C1 segment of cervical spinal cord (tissue), 14 donors: ENCODE results near the gene APOBEC2.

Experiments
- DNase-seq, 14 donors: peaks; one replicate each; lab custom pipeline; 2025; lab: John Stamatoyannopoulos, UW

The APOBEC2 gene

GRCh38 chr6:41037107-41037900 lies 15.7 kb upstream of the APOBEC2 start:
- no peak for DNase-seq

GRCh38 chr6:41038205-41038604 lies 14.8 kb upstream of the APOBEC2 start:
- DNase-seq: no peak

DNA sequence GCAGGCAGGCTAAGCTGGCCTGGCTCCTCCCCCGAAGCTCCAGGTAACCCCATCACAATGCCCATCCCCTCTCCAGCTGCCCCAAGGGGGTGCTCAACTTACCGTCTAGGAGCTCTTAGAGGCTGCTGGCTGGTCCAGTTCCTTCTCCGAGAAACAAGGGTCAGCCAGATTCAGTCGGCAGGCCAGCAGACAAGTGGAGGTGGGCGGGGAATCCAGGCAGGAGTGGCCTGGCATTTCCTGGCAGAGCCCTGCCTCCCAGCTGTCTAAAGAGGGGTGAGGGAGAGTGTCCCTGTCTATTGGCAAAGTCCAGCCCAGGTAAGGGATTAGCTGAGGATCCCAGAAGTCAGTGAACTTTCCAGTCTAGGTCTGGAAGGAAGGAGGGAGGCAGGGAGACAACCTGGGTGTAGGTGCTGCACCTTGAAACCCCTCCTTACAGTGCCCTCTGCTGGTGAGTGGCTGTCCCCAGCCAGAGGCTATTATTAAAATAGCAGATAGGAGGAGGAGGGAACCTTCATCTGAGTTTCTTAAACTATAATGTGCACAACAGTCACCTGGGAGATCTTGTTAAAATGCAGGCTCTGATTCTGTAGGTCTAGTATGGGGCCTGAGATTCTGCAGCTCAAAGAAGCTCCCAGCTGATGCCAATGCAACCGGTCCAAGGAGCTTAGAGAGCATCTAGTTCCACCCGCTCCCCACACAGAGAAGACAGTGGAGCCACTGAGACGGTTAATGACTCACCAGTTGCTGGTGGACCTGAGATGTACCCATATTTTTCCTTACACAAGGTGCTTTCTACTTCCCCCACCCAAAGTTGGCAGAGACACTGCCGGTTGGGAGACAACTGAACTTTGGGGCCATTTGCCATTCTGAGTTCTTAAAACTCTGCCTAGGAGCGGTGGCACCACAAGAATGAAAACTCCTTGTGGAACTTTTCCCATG lies 13.7 kb upstream of the APOBEC2 start, which contains the start of gene UNC5CL:
UNC5CL (minus strand) TSS at position 162 of the 939 bp plus-strand sequence. CDS start 4,147 bp downstream, outside the sequence.
- no peak for DNase-seq

DNA sequence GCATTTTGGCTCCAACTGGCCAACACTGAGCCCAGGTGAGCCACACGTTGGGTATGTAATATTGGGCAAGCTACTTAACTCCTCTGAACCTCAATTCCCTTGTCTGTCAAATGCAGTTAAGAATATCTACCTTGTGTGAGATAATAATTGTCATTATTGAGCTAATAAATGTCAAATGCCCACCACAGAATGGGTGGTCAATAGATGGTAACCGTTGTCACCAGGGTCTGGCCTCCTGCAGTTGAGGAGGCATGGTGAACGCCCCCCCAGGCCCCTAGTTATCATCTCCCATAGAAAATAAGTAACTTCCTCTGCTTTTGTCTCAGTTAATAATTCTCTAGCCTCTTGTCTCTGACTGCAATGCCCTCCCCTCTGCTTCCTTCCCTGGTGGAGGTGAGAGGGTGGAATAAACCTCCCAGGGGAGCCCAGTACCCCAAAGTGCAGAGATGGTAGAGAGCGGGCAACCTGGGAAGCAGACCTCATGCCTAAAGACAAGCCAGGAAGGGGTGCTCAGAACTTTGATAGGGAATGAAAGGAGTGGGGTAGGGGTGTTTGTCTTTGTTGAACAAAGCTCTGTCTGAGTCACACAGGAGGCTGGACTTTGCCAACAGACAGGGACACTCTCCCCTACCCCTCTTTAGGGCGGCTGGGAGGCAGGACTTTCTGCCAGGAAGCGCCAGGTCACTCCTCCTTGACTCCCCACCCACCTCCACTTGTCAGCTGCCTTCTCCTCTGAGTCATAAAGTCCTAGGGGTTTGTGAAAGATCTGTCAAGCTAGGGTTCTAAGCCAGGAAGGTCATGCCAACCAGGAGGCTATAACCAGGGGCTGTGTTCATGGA lies 12.7 kb upstream of the APOBEC2 start:
- no peak for DNase-seq

DNA sequence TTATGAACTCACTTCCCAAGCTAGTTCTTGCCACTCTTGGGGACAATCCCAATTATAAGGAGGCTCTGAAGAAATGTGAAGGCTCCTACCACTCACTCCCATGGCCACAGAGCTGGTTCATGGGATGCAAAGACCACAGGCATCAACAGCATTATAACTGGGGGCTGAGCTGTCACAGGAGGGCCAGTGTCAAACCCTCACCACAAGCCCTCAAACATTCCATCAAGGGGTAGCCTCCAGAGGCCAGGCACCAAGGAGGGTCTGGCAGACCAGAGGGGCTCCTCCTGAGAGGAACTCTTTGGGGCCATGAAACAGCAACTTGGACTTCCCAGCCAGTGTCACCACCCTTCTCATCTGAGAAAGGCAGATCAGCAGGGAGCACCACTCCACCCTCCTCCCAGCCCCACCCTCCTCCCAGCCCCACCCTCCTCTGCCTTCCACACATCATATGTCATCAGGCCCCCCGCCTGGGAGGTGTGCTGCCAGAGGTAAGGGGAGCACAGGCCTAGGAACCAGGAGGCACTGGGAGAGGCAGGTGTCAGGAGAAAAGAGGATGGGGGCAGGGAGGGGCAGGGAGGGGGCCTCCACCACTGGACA lies 12.0 kb upstream of the APOBEC2 start:
- no peak for DNase-seq

GRCh38 chr6:41042226-41043055 lies 10.6 kb upstream of the APOBEC2 start, which contains the start of gene TSPO2:
Gene TSPO2 (plus strand): TSS chr6:41042467. CDS start chr6:41042986, 519 bp downstream.
- DNase-seq: no peak

DNA sequence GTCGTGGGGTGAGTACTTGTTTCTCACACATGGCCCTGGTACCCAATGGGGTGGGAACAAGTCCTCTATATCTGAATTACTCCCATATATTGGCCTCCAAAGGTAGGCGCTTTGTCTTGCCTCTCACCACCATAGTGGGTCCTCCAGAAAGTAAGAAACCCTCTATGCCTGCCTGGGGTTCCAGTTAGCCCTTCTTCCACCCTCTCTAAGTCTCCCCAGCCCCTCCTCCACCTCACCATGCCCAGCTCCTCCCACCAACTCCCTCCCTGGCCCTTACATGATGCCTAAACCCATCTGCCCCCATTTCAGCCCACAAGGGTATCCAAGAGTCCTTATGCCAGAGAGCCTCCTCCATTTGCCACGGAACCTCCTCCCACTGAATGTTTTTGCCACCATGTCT lies 9.9 kb upstream of the APOBEC2 start:
- no peak for DNase-seq

GRCh38 chr6:41045664-41046063 lies 7.3 kb upstream of the APOBEC2 start:
- no peak for DNase-seq

DNA sequence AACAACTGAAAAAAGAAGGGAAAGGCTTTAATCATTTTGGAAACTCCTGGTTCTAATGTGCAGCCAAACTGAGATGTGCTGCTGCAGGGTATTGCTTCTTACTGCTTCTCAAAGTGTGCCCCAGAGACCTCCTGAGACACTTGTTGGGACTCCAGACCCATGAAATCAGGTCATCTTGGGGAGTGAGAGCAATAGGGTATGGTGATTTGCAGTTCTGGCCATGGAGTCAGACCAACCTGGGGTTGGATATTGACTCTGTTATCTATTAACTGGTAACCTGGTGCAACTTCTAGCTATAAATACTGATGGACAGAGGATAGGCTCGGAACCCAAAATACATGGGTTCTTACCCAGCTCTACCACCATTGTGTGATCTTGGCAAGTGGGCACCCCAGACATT lies 6.9 kb upstream of the APOBEC2 start:
- no peak for DNase-seq

GRCh38 chr6:41047306-41047705 lies 5.7 kb upstream of the APOBEC2 start:
- DNase-seq: no peak

GRCh38 chr6:41047745-41048732 lies 5.0 kb upstream of the APOBEC2 start:
- no peak for DNase-seq

DNA sequence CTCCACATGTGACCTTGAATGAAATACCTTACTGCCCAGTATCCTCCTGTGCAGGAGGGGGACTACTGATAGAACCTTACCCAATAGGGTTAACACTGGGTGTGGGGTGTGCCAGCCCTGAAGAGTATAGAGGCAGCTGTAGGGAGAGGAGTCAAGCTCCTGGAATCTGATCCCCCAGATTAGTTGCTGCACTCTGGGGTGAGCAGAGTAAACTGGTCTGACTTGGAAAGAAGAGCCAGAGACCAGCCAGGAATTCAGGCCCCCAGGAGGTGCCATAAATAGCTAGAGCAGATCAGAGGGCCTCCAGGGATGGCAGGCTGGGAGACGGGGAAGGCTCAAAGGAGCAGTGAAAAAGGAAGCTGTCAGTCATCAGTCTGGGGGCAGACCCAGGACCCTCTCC lies 3.5 kb upstream of the APOBEC2 start:
- DNase-seq: no peak

GRCh38 chr6:41049955-41050354 lies 3.0 kb upstream of the APOBEC2 start:
- DNase-seq: no peak

DNA sequence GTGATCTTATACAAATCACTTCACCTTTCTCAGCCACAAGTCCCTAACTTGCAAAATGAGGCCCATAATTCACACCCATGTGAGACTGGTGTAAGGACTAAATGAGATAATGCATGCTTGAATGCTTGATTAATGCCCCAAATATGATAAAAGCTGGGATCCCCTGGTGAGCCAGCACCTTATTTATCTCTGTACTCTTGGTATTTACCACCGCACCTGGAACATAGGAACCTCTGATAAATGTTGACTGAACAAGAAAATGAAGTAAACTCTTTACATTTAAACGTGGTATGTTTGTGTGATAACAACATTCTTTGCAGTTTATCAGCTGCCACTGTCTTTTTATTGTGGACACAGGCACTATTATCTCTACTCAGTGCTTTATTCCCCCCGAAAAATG lies 2.5 kb upstream of the APOBEC2 start:
- no peak for DNase-seq

DNA sequence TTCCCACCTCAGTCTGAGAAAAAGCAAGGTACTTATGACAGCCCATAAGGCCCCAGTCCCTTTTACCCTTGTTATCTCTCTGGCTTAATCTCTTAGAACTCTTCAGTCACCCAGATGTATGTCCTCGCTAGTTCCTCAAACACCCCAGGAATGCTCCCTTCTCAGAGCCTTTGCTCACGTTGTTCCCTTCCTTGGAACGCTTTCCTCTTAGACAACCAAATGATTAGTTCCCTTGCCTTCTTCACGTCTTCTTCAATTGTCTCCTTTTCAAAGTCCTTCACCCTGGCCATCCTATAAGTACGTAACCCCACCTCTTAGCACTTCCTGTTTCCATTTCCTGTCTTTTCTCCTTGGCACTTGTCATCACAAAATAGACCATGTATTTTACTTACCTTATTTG lies 1.1 kb upstream of the APOBEC2 start:
- DNase-seq: no peak

DNA sequence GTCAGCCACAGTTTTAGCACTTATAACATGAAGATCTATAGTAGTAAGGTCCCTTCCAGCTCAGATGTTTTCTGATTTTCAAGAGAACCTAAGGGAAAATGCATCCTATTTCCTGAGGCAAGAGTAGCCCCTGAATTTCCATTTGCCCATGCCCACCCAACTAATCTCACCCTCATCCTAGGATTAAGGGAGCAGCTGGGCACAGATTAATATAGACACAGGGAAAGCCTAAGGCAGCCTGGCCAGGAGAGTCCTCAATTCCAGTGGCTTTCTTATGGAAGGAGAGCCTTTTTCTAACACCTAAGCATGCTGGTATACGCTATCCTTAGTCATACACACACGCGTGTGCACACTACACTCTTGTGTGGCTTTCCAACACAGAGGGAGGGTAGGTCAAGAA lies 1.5 kb downstream of the APOBEC2 start:
- no peak for DNase-seq

- DNase-seq: no peak
Observed at GRCh38 chr6:41055149-41055548, 2.1 kb downstream of the APOBEC2 start.

DNA sequence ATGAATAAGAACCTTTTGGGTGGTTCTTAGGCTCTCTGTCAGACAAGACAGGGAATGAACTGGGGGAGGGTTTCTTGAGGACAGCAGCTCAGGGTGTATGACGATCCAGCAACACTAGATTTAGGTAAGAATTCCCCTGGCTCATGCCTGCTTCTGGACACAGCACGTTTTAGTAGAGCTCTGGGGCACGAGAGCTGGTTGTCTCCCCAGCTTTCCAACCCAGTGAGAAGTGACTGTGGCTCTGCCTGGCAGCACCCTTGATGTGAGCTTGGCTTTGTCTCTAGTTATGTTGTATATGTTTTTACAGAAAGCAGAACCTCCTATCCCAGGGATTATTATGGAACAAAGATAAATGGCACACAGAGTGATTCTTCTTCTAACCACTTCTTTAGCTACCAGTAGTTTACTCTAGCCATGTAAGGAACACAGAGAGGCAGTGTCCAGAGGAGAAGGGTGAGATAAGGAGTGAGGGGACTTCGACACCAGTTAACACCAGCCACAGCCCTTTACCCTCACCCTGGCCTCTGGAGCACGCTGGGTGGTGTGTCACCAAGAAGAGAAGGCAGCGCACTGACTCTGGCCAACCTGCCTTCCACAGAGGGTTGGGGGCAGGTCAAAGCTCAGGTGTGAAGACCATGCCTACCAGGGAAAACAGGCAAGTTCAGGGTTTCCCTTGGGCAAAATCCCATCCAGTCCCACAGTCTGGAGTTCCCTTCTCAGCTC lies 3.9 kb downstream of the APOBEC2 start:
- DNase-seq: no peak
